ENCODE results near the gene TRIM52. TPM values are rescaled to one million over a fixed set of nuclear protein-coding genes. Genes with fewer than 3 reads are reported as not detected.

TRIM52 gene
- total RNA-seq, 1 donor from 2014 or later, result 12.3 TPM

GRCh38 chr5:181233088-181233800, 27.7 kb downstream of the TRIM52 start:
- Mint-ChIP-seq H3K36me3 (ENCODE audit: insufficient read depth) (peaks cover 13% of the 10 kb centered on the region), H3K4me3 (ENCODE audit: low read depth) (no peak overlapping the region), H3K27me3 (no peaks in the 10 kb centered on the region), H3K4me1 (ENCODE audit: low read depth) (no peaks in the 10 kb centered on the region), H3K27ac (peak overlapping the region; percentile 34), H3K9me3 (ENCODE audit: low read depth) (no peaks in the 10 kb centered on the region)
- DNase-seq (ENCODE audit: low spot score, unreplicated experiment), result no peak
- no peak for TF ChIP-seq CTCF (IDR thresholded peaks at IDR 0.05; ENCODE audit: unreplicated experiment)

- Mint-ChIP-seq H3K4me3 (ENCODE audit: low read depth) (no peak overlapping the region), H3K27me3 (no peaks in the 10 kb centered on the region), H3K9me3 (ENCODE audit: low read depth) (no peaks in the 10 kb centered on the region), H3K4me1 (ENCODE audit: low read depth) (no peaks in the 10 kb centered on the region), H3K27ac (no peak overlapping the region), H3K36me3 (ENCODE audit: insufficient read depth) (peaks cover 8% of the 10 kb centered on the region)
- TF ChIP-seq CTCF (IDR thresholded peaks at IDR 0.05; ENCODE audit: unreplicated experiment), result no peak
- no peak for DNase-seq (ENCODE audit: low spot score, unreplicated experiment)
These were observed 28.4 kb downstream of the TRIM52 start for GRCh38 chr5:181232593-181232992.

- Mint-ChIP-seq H3K4me1 (ENCODE audit: low read depth) (no peaks in the 10 kb centered on the region), H3K4me3 (ENCODE audit: low read depth) (no peak overlapping the region), H3K27me3 (no peaks in the 10 kb centered on the region), H3K9me3 (ENCODE audit: low read depth) (no peaks in the 10 kb centered on the region), H3K27ac (no peak overlapping the region), H3K36me3 (ENCODE audit: insufficient read depth) (peaks cover under 1% of the 10 kb centered on the region)
- TF ChIP-seq CTCF (IDR thresholded peaks at IDR 0.05; ENCODE audit: unreplicated experiment), result no peak
- DNase-seq (ENCODE audit: low spot score, unreplicated experiment), result no peak
These were observed 29.5 kb downstream of the TRIM52 start for GRCh38 chr5:181231432-181231831.

GRCh38 chr5:181230551-181230950, 30.4 kb downstream of the TRIM52 start:
- no peak overlapping the region for H3K4me3 Mint-ChIP-seq (ENCODE audit: low read depth)

GRCh38 chr5:181229996-181230395, 30.9 kb downstream of the TRIM52 start:
- no peaks in the 10 kb centered on the region for H3K4me1 Mint-ChIP-seq (ENCODE audit: low read depth)
- TF ChIP-seq CTCF (IDR thresholded peaks at IDR 0.05; ENCODE audit: unreplicated experiment), result no peak
- DNase-seq (ENCODE audit: low spot score, unreplicated experiment), result no peak
- no peaks in the 10 kb centered on the region for H3K36me3 Mint-ChIP-seq (ENCODE audit: insufficient read depth)
- H3K27me3 Mint-ChIP-seq, result no peaks in the 10 kb centered on the region
- no peak overlapping the region for H3K27ac Mint-ChIP-seq
- no peaks in the 10 kb centered on the region for H3K9me3 Mint-ChIP-seq (ENCODE audit: low read depth)
- H3K4me3 Mint-ChIP-seq (ENCODE audit: low read depth), result no peak overlapping the region

More at GRCh38 chr5:181230551-181230950, 30.4 kb downstream of the TRIM52 start:
- H3K36me3 Mint-ChIP-seq (ENCODE audit: insufficient read depth), result no peaks in the 10 kb centered on the region
- no peaks in the 10 kb centered on the region for H3K4me1 Mint-ChIP-seq (ENCODE audit: low read depth)
- no peak for TF ChIP-seq CTCF (IDR thresholded peaks at IDR 0.05; ENCODE audit: unreplicated experiment)
- peak overlapping the region; percentile 49 for H3K27ac Mint-ChIP-seq
- DNase-seq (ENCODE audit: low spot score, unreplicated experiment), result no peak
- H3K9me3 Mint-ChIP-seq (ENCODE audit: low read depth), result no peaks in the 10 kb centered on the region
- no peaks in the 10 kb centered on the region for H3K27me3 Mint-ChIP-seq

Data from progenitor cell of endocrine pancreas (in vitro differentiated cells).